ENCODE data around the gene ZFAND6.

Gene ZFAND6

DNA sequence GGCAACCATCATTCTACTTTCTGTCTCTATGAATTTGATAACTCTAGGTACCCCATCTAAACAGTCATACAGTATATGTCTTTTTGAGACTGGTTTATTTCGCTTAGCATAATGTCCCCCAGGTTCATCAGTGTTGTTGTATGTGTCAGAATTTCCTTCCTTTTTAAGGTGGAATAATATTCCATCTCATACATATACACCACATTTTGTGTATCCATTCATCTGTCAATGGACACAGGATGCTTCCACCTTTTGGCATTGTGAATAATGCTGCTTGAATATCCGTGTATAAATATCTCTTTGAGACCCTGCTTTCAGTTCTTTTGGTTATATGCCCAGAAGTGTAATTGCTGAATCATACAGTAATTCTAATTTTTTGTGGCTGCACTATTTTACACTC is 10.4 kb upstream of the ZFAND6 start:
- no peak for ATAC-seq
- no peak for DNase-seq

DNA sequence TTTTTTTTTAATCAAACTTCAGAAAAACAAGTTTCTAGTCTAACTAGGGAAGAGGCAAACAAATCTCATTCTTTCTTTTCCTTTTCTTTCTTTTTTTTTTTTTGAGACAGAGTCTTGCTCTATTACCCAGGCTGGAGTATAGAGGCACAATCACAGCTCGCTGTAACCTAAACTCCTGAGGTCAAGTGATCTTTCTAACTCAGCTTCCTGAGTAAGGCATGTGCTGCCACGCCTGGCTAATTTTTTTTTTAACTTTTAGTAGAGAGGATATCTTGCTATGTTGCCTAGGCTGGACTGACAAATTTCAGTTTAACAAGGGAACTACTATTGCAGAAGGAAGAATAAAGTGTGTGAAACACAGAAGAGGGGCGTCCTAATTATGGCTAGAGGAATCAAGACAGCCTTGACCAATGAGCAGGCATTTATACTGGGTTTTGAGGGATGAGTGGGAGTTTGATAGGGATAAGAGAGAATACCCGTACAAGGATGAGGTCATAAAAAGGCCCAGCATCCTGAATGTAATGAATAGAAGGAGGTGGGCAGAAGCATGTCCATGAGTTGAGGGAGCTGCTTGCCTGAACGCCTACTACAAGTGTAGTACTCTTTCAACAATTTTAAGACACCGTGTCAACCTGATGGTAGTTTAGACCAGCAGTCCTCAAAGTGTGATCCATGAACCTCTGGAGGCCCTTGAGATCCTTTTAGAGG is 6.7 kb upstream of the ZFAND6 start:
- DNase-seq (no peak), ATAC-seq (no peak)

DNA sequence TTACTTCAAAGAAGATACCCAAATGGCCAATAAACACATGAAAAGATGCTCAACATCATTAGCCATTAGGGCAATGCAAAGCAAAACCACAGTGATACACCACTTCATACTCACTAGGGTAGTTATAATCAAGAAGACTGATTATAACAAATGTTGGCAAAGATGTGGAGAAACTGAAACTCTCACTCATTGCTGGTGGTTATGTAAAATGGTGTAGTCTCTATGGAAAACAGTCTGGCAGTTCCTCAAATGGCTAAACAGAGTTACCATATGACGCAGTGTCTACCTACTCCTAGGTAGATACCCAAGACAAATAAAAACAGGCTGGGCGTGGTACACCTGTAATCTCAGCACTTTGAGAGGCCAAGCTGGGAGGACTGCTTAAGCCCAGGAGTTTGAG is 3.5 kb upstream of the ZFAND6 start:
- DNase-seq (no peak), ATAC-seq (no peak)

DNA sequence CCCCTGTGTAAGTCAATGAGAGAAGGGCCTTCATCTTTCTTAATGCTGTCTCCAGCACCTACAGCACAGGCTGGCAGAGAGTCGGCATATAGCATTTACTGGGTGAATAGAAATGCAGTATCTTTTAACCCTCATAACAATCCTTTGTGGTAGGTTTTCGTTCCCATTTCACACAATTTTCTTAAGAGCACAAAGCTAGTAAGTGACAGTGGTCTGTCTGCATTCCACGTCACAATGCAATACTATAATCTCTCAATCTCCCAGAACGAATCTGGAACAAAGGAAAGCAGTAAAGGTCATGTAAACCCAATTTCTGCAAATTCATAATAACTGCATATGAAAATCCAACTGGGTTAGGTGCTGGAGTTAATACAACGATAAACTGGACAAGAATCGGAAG is 1.4 kb upstream of the ZFAND6 start:
- DNase-seq, result no peak
- no peak for ATAC-seq

GRCh38 chr15:80059786-80060355 is 395 bp downstream of the ZFAND6 start:
- DNase-seq, result peak; percentile 82
- ATAC-seq, result peak; percentile 74

- ATAC-seq (no peak), DNase-seq (peak; percentile 44)
Measured at GRCh38 chr15:80060356-80061006, 1.0 kb downstream of the ZFAND6 start.

DNA sequence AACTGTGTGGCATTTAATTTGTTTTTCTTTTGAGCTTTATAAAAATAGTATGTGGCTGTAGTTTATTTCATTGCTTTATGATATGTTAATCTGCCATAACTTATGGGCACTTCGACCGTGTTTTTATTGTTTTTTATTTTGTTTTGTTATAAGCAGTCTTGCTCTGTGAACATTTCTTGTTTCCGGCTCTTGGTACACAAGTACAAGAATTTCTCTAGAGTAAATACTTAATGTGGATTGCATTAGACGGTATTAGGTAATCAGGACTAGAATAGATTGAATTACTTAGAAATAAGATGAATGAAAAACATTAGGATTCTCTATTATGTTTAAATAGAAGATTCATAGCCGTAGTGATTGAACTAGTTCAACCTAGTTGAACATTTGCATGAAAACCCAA is 2.1 kb downstream of the ZFAND6 start:
- no peak for DNase-seq
- ATAC-seq, result no peak

GRCh38 chr15:80066912-80067311 is 7.4 kb downstream of the ZFAND6 start:
- DNase-seq (no peak), ATAC-seq (no peak)

DNA sequence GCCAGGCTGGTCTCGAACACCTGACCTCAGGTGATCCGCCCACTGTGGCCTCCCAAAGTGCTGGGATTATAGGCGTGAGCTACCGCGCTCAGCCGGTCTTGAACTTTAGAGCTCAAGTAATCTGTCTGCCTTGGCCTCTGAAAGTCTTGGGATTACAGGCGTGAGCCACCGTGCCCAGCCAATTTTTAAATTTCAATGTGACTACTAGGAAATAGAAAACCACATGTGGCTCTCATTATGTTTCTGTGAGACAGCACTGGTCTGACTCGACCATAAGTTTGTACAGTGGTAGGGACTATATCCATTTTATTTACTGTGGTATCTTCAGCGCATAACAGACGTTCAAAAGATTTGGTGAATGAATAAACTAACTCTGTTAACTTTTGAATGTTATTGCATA is 9.1 kb downstream of the ZFAND6 start:
- ATAC-seq (peak; percentile 40), DNase-seq (no peak)

DNA sequence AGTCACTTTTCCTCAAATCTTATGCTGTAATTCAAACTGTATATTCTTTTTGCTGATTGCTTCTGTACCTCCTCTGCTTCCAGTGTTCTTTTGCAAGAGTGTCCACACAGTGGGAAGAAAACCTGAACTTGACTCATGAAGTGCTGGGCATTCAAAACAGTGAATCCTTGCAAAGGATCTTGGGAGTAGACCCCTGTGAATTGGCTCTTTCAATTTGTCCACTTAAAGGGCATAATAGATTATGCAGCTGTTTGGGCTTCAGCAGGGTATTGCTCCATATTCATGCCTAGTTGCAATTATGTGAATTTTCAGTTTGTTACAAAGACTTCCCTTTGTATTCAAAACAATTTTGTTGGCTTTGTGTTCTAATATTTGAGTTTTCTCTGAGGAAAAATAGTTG is 11.4 kb downstream of the ZFAND6 start:
- no peak for ATAC-seq
- no peak for DNase-seq

DNA sequence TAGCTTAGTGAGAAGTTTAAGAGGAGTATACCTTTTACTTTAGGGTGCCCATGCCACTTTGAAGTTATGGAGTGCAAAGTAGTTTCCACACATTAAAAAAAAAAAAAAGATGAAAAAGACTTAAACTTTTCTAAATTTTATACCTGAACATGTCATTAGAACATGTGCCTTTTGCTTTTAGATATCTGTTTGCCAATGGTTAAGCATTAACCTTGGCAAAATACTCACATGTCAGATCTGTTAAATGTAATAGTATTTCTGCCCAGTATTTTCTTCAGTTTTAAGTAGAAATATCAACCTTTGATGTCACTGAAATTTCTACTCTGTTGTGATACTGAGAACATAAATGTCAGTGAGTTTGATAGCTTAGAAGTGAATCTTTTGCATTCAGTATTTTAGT is 12.2 kb downstream of the ZFAND6 start:
- ATAC-seq, result no peak

GRCh38 chr15:80072285-80072994 is 13.0 kb downstream of the ZFAND6 start:
- DNase-seq (no peak), ATAC-seq (peak; percentile 95)

More for the DNA sequence above, 12.2 kb downstream of the ZFAND6 start:
- no peak for DNase-seq

DNA sequence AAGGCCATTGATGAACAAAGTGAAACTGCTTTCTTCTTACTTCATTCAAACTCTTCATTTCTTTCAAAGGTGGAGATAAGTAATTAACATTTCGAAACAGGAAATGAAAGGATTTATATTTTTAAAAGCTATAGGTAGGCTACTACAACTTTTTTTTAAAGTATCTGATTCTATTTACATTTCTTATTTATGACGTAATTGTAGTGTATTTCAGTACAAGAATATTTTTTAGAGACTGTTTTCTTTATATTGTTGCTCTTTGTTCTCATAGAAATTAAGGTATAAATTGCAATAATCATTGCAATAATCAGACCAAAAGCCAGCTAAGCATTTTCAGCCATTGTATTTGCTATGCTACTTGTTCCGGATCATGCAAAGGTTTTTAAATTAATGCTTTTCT is 13.7 kb downstream of the ZFAND6 start:
- ATAC-seq (no peak), DNase-seq (no peak)

GRCh38 chr15:80076321-80077318 is 17.1 kb downstream of the ZFAND6 start:
- ATAC-seq, result no peak
- no peak for DNase-seq

DNA sequence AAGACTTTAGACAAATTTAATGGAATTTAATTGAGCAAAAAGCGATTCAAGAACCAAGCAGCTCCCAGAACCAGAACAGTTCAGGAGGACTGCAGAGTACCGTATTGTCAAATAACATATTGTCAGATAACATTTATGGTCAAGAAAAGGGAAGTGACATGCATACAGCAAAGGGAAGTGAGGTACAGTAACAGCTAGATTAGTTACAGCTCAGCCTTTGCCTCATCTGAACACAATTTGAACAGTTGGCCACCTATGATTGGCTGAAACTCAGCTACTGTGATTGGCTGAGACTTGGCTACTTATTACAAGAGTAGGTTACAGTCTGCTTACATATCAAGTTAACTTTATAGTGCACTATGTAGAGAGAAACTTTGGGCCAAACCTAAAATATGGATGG is 21.9 kb downstream of the ZFAND6 start:
- ATAC-seq, result no peak

DNA sequence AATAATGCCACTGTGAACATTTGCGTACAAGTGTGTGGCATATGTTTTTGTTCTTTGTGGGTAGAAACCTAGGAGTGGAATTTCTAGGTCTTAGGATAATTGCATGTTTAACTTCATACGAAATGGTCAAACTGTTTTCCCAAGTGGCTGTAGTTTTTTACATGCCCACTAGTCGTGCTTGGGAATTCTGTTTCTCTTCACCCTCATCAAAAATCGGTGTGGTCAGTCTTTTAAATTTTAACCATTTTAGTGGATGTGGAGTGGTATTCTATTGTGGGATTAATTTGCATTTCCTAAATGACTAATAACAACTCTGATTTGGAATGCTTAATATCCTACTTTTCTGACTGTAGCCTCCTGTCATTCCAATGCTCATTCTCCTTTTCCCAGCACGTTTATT is 27.6 kb downstream of the ZFAND6 start:
- no peak for ATAC-seq
- no peak for DNase-seq

More for the DNA sequence above, 21.9 kb downstream of the ZFAND6 start:
- no peak for DNase-seq

DNA sequence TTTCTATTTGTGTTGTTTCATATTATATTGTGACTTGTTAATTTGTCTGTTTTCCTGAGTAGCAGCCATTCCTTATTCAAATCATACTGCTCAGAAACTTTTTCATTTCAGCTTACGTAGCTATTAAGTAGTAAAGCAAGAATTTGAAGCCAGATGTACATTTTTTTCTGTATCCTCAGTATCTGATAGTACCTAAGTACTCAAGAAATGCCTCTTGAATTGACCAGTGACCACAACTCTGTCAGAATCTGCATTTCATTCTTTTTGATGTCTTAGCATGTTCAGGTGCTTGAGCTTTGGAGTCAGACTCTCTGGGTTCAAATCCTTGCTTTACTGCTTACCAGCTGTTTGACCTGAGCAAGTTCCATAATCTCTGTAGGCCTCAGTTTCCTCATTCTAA is 30.6 kb downstream of the ZFAND6 start:
- DNase-seq, result no peak
- no peak for ATAC-seq

DNA sequence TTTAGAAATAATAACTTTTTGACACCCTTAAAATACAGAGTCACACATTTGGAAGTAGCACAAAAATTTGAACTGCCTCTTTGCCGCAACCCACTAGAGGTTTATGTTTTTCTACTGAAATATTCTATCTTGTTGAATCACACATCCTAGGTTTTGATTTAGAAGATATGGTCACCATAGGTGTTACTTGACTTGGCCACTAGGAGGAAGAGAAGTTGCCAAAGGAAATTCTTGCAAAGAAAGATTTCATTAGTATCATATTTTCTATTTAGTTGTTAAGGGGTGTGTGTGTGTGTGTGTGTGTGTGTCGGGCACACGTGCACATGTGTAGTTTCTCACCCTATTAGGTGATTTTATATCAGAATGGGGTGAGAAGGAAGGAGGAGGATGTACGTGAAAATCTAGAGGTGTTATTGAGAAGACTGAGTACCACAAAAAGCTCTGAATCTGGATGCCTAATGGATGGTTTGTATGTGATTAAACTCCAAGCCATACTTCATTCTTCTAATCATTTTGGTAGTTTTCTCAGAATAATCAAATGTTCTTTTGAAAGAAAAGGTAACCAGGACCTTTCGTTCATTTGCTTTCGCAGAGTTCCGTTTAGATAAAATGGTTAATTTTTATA is 31.5 kb downstream of the ZFAND6 start:
- no peak for DNase-seq
- no peak for ATAC-seq

GRCh38 chr15:80093854-80094418 is 34.5 kb downstream of the ZFAND6 start:
- DNase-seq, result peak; percentile 33
- ATAC-seq, result peak; percentile 84

DNA sequence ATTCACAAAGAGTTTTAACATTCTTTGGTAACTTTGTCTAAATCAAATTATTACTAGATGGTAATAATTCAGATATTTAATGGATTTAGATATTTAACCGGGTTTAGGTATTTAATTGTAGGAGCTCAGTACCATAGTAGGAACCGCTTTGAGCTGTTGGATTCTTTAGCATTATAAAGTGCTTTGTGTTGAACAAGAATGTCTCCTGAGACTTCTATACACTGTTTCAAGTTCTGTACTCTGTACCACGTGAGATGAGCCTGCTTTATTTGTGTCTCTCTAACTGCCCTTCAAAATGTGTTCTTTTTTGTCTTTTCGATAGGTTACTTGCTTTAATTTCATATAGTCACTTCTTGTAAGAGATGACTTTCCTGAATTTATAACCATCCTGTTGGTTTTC is 36.0 kb downstream of the ZFAND6 start:
- DNase-seq (no peak), ATAC-seq (no peak)

- DNase-seq (no peak), ATAC-seq (no peak)
Measured at GRCh38 chr15:80095969-80096368, 36.5 kb downstream of the ZFAND6 start.

All from stimulated activated naive CD8-positive, alpha-beta T cell treated with anti-CD3 and anti-CD28 coated beads, Interleukin-15, Interleukin-2, amounts not matched to agents 100 U/mL and 50 U/mL, for 24 hours (primary cell).